GM12864 (cell line): ENCODE data around the gene PDLIM4.

Source experiments
- DNase-seq: peaks from one replicate; pipeline ENCODE4 v3.0.0-alpha.2; 2011; ENCODE audit warnings: low read depth
- H3K4me3 ChIP-seq: 2 replicates; pipeline ENCODE4 v1.5.1; 2011; ENCODE audit warnings: mild to moderate bottlenecking, low read depth, low read length, control low read depth
- CTCF ChIP-seq: IDR thresholded peaks from 2 replicates; pipeline ENCODE4 v1.5.1; 2011; ENCODE audit warnings: low read depth, mild to moderate bottlenecking, moderate library complexity, low read length, control low read depth, inconsistent platforms; ENCODE audit errors: missing control alignments

The PDLIM4 gene

GRCh38 chr5:132250547-132250946 is 6.9 kb upstream of the PDLIM4 start:
- no peak overlapping the region for H3K4me3 ChIP-seq
- no peak for DNase-seq
- no peak for TF ChIP-seq CTCF

GRCh38 chr5:132251220-132251725 is 6.2 kb upstream of the PDLIM4 start:
- no peak overlapping the region for H3K4me3 ChIP-seq
- no peak for DNase-seq
- no peak for TF ChIP-seq CTCF

- no peak overlapping the region for H3K4me3 ChIP-seq
- TF ChIP-seq CTCF = no peak
- no peak for DNase-seq
Measured at GRCh38 chr5:132253008-132253441, 4.5 kb upstream of the PDLIM4 start.

- no peak for DNase-seq
Measured at GRCh38 chr5:132253452-132254320, 3.8 kb upstream of the PDLIM4 start.

DNA sequence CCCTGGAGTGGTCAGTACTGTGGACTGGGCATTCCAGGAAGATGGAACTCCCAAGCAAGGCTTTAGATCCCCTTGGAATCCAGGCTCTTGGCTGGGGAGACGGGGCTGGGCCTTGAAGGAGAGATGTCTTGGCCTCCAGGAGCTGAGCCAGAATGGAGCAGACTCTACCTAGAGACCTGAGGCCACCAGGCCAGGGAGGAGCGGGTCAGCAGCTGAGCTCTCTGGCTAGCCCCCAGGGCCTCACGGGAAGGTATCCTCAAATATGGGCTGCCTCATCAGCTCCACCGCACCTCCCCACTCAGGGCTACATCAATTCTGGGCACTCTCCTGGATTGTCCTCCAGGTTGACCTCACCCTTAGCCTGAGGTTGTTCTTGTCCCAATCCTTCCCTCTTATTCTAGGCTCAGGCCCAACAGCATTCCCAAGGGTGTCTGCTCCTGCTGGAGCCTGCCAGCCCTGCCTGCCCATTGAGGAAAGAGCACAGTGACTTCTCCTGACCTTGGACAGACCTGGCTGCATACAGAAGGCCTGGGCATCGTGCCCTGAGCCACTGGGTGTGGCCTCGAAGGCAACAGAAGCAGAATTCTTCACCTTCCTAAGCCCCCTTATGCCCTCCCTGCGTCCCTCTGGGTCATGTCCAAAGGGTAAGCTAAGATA is 3.0 kb upstream of the PDLIM4 start:
- no peak overlapping the region for H3K4me3 ChIP-seq
- DNase-seq = no peak
- no peak for TF ChIP-seq CTCF

More at GRCh38 chr5:132253452-132254320, 3.8 kb upstream of the PDLIM4 start:
- H3K4me3 ChIP-seq = no peak overlapping the region
- no peak for TF ChIP-seq CTCF

- no peak overlapping the region for H3K4me3 ChIP-seq
- DNase-seq = no peak
- no peak for TF ChIP-seq CTCF
Measured at GRCh38 chr5:132256086-132256782, 1.3 kb upstream of the PDLIM4 start.
